Measurements from ENCODE around the gene LRRC8E.
"Not testable (repeated sequence)": the region's sequence is repeated elsewhere in the genome, so short reads cannot be mapped to it uniquely, and the experiment has no call there.

Gene LRRC8E

GRCh38 chr19:7910321-7911161 lies 22.2 kb downstream of the LRRC8E start:
- DNase-seq = no peak

GRCh38 chr19:7911508-7912143 lies 23.3 kb downstream of the LRRC8E start:
- no peak for DNase-seq

- DNase-seq = no peak
Measured at GRCh38 chr19:7912144-7912696, 23.9 kb downstream of the LRRC8E start.

GRCh38 chr19:7912697-7913564 lies 24.6 kb downstream of the LRRC8E start:
- DNase-seq = no peak

- DNase-seq = no peak
Measured at GRCh38 chr19:7913652-7914051, 25.3 kb downstream of the LRRC8E start.

GRCh38 chr19:7914099-7914498 lies 25.8 kb downstream of the LRRC8E start:
- no peak for DNase-seq

GRCh38 chr19:7914598-7915045 lies 26.3 kb downstream of the LRRC8E start, which contains the start of gene TGFBR3L:
Gene TGFBR3L (plus strand): TSS chr19:7914830.
- no peak for DNase-seq

GRCh38 chr19:7915250-7916102 lies 27.2 kb downstream of the LRRC8E start:
- DNase-seq = no peak

GRCh38 chr19:7916103-7916954 lies 28.0 kb downstream of the LRRC8E start:
- no peak for DNase-seq

- DNase-seq = no peak
Measured at GRCh38 chr19:7916955-7917266, 28.6 kb downstream of the LRRC8E start.

GRCh38 chr19:7917267-7918061 lies 29.2 kb downstream of the LRRC8E start:
- no peak for DNase-seq

- not testable (repeated sequence) for DNase-seq
Measured at GRCh38 chr19:7918062-7918614, 29.8 kb downstream of the LRRC8E start.

- no peak for DNase-seq
Measured at GRCh38 chr19:7918615-7919421, 30.5 kb downstream of the LRRC8E start.

- DNase-seq = peak; percentile 89
Measured at GRCh38 chr19:7919610-7920518, 31.6 kb downstream of the LRRC8E start, which contains the start of gene SNAPC2. Gene SNAPC2 (plus strand): TSS chr19:7920338. CDS start chr19:7920367, 29 bp downstream.

GRCh38 chr19:7920519-7921301 lies 32.4 kb downstream of the LRRC8E start:
- DNase-seq = peak; percentile 91

GRCh38 chr19:7921302-7921966 lies 33.1 kb downstream of the LRRC8E start:
- DNase-seq = no peak
